ENCODE results near the gene CBFB.

Gene CBFB

GRCh38 chr16:67013233-67013822 lies 15.6 kb upstream of the CBFB start:
- Mint-ChIP-seq H3K4me1 (peaks cover 15% of the 10 kb centered on the region), H3K36me3 (no peaks in the 10 kb centered on the region), H3K9me3 (no peaks in the 10 kb centered on the region), H3K27ac (no peak overlapping the region), H3K27me3 (peaks cover 9% of the 10 kb centered on the region), H3K4me3 (peak overlapping the region; percentile 48)
- no peak for ATAC-seq

- Mint-ChIP-seq H3K27ac (peak overlapping the region; percentile 49), H3K27me3 (peaks cover 9% of the 10 kb centered on the region), H3K36me3 (no peaks in the 10 kb centered on the region), H3K4me1 (peaks cover 15% of the 10 kb centered on the region), H3K9me3 (no peaks in the 10 kb centered on the region), H3K4me3 (peak overlapping the region; percentile 76)
- ATAC-seq = peak; percentile 74
Observed at GRCh38 chr16:67013823-67014633, 14.9 kb upstream of the CBFB start.

- H3K4me3 Mint-ChIP-seq = peak overlapping the region; percentile 76
- H3K36me3 Mint-ChIP-seq = no peaks in the 10 kb centered on the region
- no peaks in the 10 kb centered on the region for H3K9me3 Mint-ChIP-seq
- H3K4me1 Mint-ChIP-seq = peaks cover 15% of the 10 kb centered on the region
- peaks cover 9% of the 10 kb centered on the region for H3K27me3 Mint-ChIP-seq
- ATAC-seq = no peak
- H3K27ac Mint-ChIP-seq = peak overlapping the region; percentile 49
Observed at GRCh38 chr16:67014634-67015312, 14.2 kb upstream of the CBFB start.

- Mint-ChIP-seq H3K27me3 (peaks cover 9% of the 10 kb centered on the region), H3K27ac (no peak overlapping the region), H3K36me3 (no peaks in the 10 kb centered on the region), H3K9me3 (no peaks in the 10 kb centered on the region), H3K4me1 (peaks cover 15% of the 10 kb centered on the region), H3K4me3 (no peak overlapping the region)
- ATAC-seq = no peak
Observed at GRCh38 chr16:67015313-67015731, 13.6 kb upstream of the CBFB start.

GRCh38 chr16:67016143-67016542 lies 12.8 kb upstream of the CBFB start:
- H3K4me3 Mint-ChIP-seq = no peak overlapping the region
- H3K9me3 Mint-ChIP-seq = no peaks in the 10 kb centered on the region

GRCh38 chr16:67016681-67017420 lies 12.1 kb upstream of the CBFB start:
- peaks cover 21% of the 10 kb centered on the region for H3K4me1 Mint-ChIP-seq
- peaks cover 19% of the 10 kb centered on the region for H3K27me3 Mint-ChIP-seq
- no peak overlapping the region for H3K27ac Mint-ChIP-seq
- no peaks in the 10 kb centered on the region for H3K9me3 Mint-ChIP-seq
- no peak for ATAC-seq
- H3K4me3 Mint-ChIP-seq = no peak overlapping the region
- H3K36me3 Mint-ChIP-seq = no peaks in the 10 kb centered on the region

More at GRCh38 chr16:67016143-67016542, 12.8 kb upstream of the CBFB start:
- Mint-ChIP-seq H3K27me3 (peaks cover 15% of the 10 kb centered on the region), H3K4me1 (peaks cover 19% of the 10 kb centered on the region), H3K36me3 (no peaks in the 10 kb centered on the region), H3K27ac (no peak overlapping the region)
- ATAC-seq = no peak

GRCh38 chr16:67017421-67017750 lies 11.6 kb upstream of the CBFB start:
- no peak overlapping the region for H3K4me3 Mint-ChIP-seq
- H3K9me3 Mint-ChIP-seq = no peaks in the 10 kb centered on the region
- H3K4me1 Mint-ChIP-seq = peaks cover 21% of the 10 kb centered on the region
- H3K27me3 Mint-ChIP-seq = peaks cover 19% of the 10 kb centered on the region
- H3K27ac Mint-ChIP-seq = no peak overlapping the region
- ATAC-seq = no peak
- no peaks in the 10 kb centered on the region for H3K36me3 Mint-ChIP-seq

GRCh38 chr16:67017810-67018488 lies 11.0 kb upstream of the CBFB start:
- H3K27ac Mint-ChIP-seq = no peak overlapping the region

DNA sequence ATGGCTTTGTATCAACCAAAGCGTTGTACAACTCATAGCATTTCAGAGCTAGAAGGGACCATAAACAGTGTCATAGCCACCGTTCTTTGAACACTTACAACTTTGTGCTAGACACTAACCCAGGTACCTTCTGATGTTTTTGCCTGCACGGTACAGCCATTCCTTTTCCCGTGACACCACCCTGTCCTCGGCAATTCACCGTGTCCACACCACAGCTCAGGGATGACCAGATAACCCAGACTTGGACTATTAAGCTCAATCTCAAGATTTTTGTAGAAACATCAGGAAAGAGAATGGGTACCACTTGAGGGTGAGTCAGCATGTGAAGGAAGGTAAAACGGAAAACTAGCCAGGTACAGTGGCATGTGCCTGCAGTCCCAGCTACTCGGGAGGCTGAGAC lies 9.8 kb upstream of the CBFB start:
- peaks cover 19% of the 10 kb centered on the region for H3K27me3 Mint-ChIP-seq
- no peaks in the 10 kb centered on the region for H3K9me3 Mint-ChIP-seq
- H3K4me1 Mint-ChIP-seq = peaks cover 15% of the 10 kb centered on the region
- H3K36me3 Mint-ChIP-seq = no peaks in the 10 kb centered on the region
- no peak overlapping the region for H3K4me3 Mint-ChIP-seq
- no peak for ATAC-seq
- no peak overlapping the region for H3K27ac Mint-ChIP-seq

More at GRCh38 chr16:67017810-67018488, 11.0 kb upstream of the CBFB start:
- Mint-ChIP-seq H3K36me3 (no peaks in the 10 kb centered on the region), H3K27me3 (peaks cover 19% of the 10 kb centered on the region), H3K4me3 (no peak overlapping the region), H3K9me3 (no peaks in the 10 kb centered on the region), H3K4me1 (peaks cover 21% of the 10 kb centered on the region)
- ATAC-seq = peak; percentile 88

- no peak overlapping the region for H3K4me3 Mint-ChIP-seq
- H3K27ac Mint-ChIP-seq = no peak overlapping the region
- H3K27me3 Mint-ChIP-seq = peaks cover 10% of the 10 kb centered on the region
- H3K36me3 Mint-ChIP-seq = no peaks in the 10 kb centered on the region
- no peak for ATAC-seq
- H3K9me3 Mint-ChIP-seq = no peaks in the 10 kb centered on the region
- H3K4me1 Mint-ChIP-seq = peaks cover 6% of the 10 kb centered on the region
Observed at GRCh38 chr16:67021321-67021720, 7.6 kb upstream of the CBFB start.

GRCh38 chr16:67022531-67023214 lies 6.3 kb upstream of the CBFB start:
- Mint-ChIP-seq H3K27ac (no peak overlapping the region), H3K4me3 (no peak overlapping the region), H3K4me1 (peaks cover 6% of the 10 kb centered on the region), H3K9me3 (no peaks in the 10 kb centered on the region), H3K27me3 (peaks cover 10% of the 10 kb centered on the region), H3K36me3 (no peaks in the 10 kb centered on the region)
- no peak for ATAC-seq

DNA sequence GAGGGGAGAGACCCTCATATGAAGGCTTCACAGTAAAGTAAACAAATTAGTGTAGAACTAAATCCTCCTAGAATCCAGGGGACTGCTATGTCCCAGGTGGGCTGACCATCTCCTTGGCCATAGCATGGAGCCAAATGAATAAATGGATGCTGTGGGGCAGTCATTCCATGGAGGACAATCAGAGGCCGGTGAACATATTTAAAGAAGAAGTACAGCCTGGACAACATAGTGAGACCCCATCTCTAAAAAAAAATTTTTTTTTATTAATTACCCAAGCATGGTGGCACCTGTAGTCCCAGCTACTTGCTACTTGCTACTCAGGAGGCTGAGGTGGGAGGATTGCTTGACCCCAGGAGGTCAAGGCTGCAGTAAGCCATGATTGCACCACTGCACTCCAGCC lies 5.3 kb upstream of the CBFB start:
- no peak for ATAC-seq
- Mint-ChIP-seq H3K4me1 (peaks cover 6% of the 10 kb centered on the region), H3K27me3 (peaks cover 10% of the 10 kb centered on the region), H3K27ac (no peak overlapping the region), H3K9me3 (no peaks in the 10 kb centered on the region), H3K4me3 (no peak overlapping the region), H3K36me3 (no peaks in the 10 kb centered on the region)

DNA sequence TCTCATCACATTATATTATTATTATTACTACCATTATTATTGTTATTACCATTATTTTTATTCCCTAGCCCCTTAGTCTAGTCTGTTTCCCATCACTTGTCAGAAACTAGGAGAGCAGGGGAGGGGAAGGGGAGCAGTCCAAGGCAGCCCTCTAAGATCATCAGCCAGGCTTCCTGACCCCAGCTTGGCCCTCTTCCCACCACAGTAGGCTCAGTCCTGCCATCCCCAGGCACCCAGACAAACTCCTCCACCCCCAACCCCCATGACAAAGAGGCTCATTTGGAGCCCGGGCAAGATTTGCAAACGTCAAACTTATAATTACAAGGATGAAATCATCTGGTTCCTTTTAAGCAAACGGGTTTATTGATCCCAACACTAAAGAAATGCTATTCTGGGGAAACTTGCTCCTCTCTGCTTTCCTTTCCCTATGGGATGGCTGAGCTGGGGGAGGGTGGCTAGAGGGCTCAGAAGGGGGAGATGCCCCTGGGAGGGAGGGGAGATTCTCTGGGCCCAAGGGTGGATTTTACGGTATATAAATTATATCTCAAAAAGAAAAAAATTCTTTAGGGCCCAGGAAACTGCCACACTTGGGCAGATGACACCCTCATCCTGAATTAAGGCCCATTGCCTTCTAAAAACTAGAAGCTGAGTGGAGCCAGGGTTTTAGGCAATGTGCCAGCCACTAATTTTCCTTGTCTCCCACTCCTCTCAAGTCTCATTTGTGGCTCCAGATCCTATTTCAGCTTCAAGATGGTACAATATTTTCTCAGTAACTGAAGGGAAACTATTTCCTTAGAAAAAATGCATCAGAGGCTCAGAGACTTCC lies 4.4 kb upstream of the CBFB start:
- Mint-ChIP-seq H3K9me3 (no peaks in the 10 kb centered on the region), H3K36me3 (no peaks in the 10 kb centered on the region), H3K27ac (no peak overlapping the region), H3K4me3 (no peak overlapping the region), H3K4me1 (peaks cover 6% of the 10 kb centered on the region), H3K27me3 (peaks cover 10% of the 10 kb centered on the region)
- no peak for ATAC-seq

DNA sequence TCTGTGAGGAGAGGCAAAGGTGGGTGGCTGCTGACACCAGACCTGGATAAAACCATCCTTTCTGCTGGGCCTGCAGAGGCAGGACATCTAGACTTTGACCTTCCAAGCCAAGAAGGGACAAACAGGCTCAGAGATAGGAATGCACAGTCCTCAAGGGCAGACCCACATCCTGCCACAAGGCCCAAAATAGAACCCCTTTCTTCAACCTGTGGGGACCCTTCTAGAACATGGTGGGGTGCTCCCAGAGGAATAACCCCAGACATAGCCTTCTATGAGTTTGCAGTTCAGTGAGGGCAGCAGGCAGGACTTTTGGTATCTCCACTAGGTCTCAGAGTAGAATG lies 3.8 kb upstream of the CBFB start:
- Mint-ChIP-seq H3K9me3 (no peaks in the 10 kb centered on the region), H3K27ac (no peak overlapping the region), H3K4me1 (peaks cover 10% of the 10 kb centered on the region), H3K27me3 (peaks cover 10% of the 10 kb centered on the region), H3K36me3 (no peaks in the 10 kb centered on the region), H3K4me3 (no peak overlapping the region)
- no peak for ATAC-seq
